Keratinocyte (primary cell): ENCODE measurements around the gene IDH3A. TPM values are rescaled to one million over a fixed set of nuclear protein-coding genes. Genes with fewer than 3 reads are reported as not detected.

Experiments used
- DNase-seq: peaks from one replicate; pipeline ENCODE4 v3.0.0-alpha.2; 2011; ENCODE audit warnings: low read depth, missing footprints, low spot score
- FAIRE-seq: peaks from 2 replicates; lab custom pipeline; 2011; peaks lifted over from hg19 to GRCh38; lab: Jason Lieb, UNC
- H2AFZ ChIP-seq: 2 replicates; pipeline ENCODE4 v1.6.0; 2012; ENCODE audit warnings: low read length, control low read depth, inconsistent platforms; ENCODE audit not compliant: control insufficient read depth
- H3K27ac ChIP-seq: 2 replicates; pipeline ENCODE4 v1.5.1; 2011; ENCODE audit warnings: low read length; ENCODE audit not compliant: control insufficient read depth, insufficient read depth
- H3K27me3 ChIP-seq: 3 replicates; pipeline ENCODE4 v1.6.0; 2011; ENCODE audit warnings: low read length; ENCODE audit not compliant: control insufficient read depth, insufficient read depth; ENCODE audit errors: extremely low read depth
- H3K36me3 ChIP-seq, 2 experiments: 2 replicates in 1 of 2; 3 replicates in 1 of 2; pipeline ENCODE4 v1.5.1; 2011; ENCODE audit warnings: low read length in 2 of 2, mild to moderate bottlenecking in 1 of 2; ENCODE audit not compliant: control insufficient read depth in 2 of 2, insufficient read depth in 2 of 2; ENCODE audit errors: extremely low read depth in 1 of 2
- H3K4me1 ChIP-seq: 3 replicates; pipeline ENCODE4 v1.5.1; 2011; ENCODE audit warnings: low read length; ENCODE audit not compliant: control insufficient read depth, insufficient read depth; ENCODE audit errors: extremely low read depth
- H3K4me2 ChIP-seq: 3 replicates; pipeline ENCODE4 v1.6.0; 2011; ENCODE audit warnings: low read depth, low read length; ENCODE audit not compliant: control insufficient read depth, insufficient read depth; ENCODE audit errors: extremely low read depth
- H3K4me3 ChIP-seq, 3 experiments: fragments of 200-600 bp in 1 of 3; sonication (generic) in 1 of 3; 2 replicates in 2 of 3; 3 replicates in 1 of 3; pipeline ENCODE4 v1.5.1; 2011 to 2016; ENCODE audit warnings: low read length in 3 of 3, mild to moderate bottlenecking in 3 of 3, control low read depth in 2 of 3, inconsistent platforms in 1 of 3, low read depth in 1 of 3, mixed read lengths in 1 of 3, mixed run types in 1 of 3, moderate library complexity in 1 of 3; ENCODE audit not compliant: control insufficient read depth in 2 of 3, insufficient read depth in 2 of 3; ENCODE audit errors: extremely low read depth in 1 of 3
- H3K79me2 ChIP-seq: 2 replicates; pipeline ENCODE4 v1.6.0; 2012; ENCODE audit warnings: low read length; ENCODE audit not compliant: control insufficient read depth, insufficient read depth
- H3K9ac ChIP-seq: 3 replicates; pipeline ENCODE4 v1.6.0; 2011; ENCODE audit warnings: low read length; ENCODE audit not compliant: control insufficient read depth, insufficient read depth; ENCODE audit errors: extremely low read depth
- H3K9me1 ChIP-seq: 3 replicates; pipeline ENCODE4 v1.6.0; 2011; ENCODE audit warnings: low read length; ENCODE audit not compliant: control insufficient read depth, insufficient read depth; ENCODE audit errors: extremely low read depth
- H3K9me3 ChIP-seq: 2 replicates; pipeline ENCODE4 v1.5.1; 2012; ENCODE audit warnings: low read depth, low read length; ENCODE audit not compliant: control insufficient read depth
- H4K20me1 ChIP-seq: 3 replicates; pipeline ENCODE4 v1.6.0; 2011; ENCODE audit warnings: low read length; ENCODE audit not compliant: control insufficient read depth, insufficient read depth; ENCODE audit errors: extremely low read depth
- EZH2 ChIP-seq: IDR thresholded peaks from one replicate; pipeline ENCODE4 v1.6.1; 2012; ENCODE audit warnings: inconsistent platforms, mild to moderate bottlenecking, low read length, moderate library complexity
- dilution Hi-C: fragments of 300-500 bp; cut with MboI; formaldehyde crosslinking; loops from one replicate; pipeline ENCODE4 v1.7.0; 2020; ENCODE audit warnings: low sequenced_read_pairs; ENCODE audit not compliant: extremely low pct_ligation_motif_present
- polyA plus RNA-seq, 5 experiments: library from polyadenylated mRNA; depleted of rRNA in 3 of 5; stranded (reverse) in 3 of 5; stranded (forward) in 1 of 5; unstranded in 1 of 5; fragments of >200 nt; gene quantifications; 1 replicate in 1 of 5; 2 replicates in 3 of 5; 3 replicates in 1 of 5; pipeline versions ENCODE4 v1.2.1 to v1.2.3, GENCODE V29; 2011 to 2012; ENCODE audit warnings: missing spikeins in 2 of 5, low read depth in 1 of 5, low replicate concordance in 1 of 5
- TF ChIP-seq, protein P1 (sequence below), 3 experiments: IDR thresholded peaks in 1 of 3; conservative IDR thresholded peaks in 1 of 3; optimal IDR thresholded peaks in 1 of 3; 2 replicates in 2 of 3; 3 replicates in 1 of 3; pipeline versions ENCODE3 to v1.5.1; 2011; ENCODE audit warnings: low read length in 3 of 3, mild to moderate bottlenecking in 3 of 3, moderate library complexity in 2 of 3, control low read depth in 1 of 3, inconsistent platforms in 1 of 3; ENCODE audit not compliant: insufficient read depth in 2 of 3; ENCODE audit errors: extremely low read depth in 1 of 3

IDH3A gene
- polyA plus RNA-seq, 1 donor (not counting 4 experiments of a cell fraction or from before 2014, with no cell fraction given), result 118 TPM

DNA sequence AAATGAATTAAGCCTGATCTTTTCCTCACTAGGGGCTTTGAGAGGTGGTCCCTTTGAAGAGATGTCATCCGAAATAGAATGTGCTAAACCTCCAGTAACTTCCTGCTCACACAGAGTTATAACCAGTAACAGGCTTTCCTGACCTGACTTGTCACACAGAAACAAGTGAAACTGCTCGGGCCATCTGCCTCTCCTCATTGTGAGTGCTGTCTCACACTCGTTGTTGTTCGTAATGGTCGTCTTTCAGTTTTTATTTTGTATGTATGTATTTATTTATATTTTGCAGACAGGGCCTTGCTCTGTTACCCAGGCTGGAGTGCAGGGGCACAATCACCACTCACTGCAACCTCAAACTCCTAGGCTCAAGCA is 61.2 kb downstream of the IDH3A start:
- H3K9me3 ChIP-seq, result no peaks in the 10 kb centered on the region
- no peaks in the 10 kb centered on the region for H4K20me1 ChIP-seq
- peaks cover 29% of the 10 kb centered on the region for H3K4me1 ChIP-seq
- dilution Hi-C loops, result no loop called here
- no peaks in the 10 kb centered on the region for H3K79me2 ChIP-seq
- TF ChIP-seq EZH2, result no peak
- TF ChIP-seq, protein P1, sequence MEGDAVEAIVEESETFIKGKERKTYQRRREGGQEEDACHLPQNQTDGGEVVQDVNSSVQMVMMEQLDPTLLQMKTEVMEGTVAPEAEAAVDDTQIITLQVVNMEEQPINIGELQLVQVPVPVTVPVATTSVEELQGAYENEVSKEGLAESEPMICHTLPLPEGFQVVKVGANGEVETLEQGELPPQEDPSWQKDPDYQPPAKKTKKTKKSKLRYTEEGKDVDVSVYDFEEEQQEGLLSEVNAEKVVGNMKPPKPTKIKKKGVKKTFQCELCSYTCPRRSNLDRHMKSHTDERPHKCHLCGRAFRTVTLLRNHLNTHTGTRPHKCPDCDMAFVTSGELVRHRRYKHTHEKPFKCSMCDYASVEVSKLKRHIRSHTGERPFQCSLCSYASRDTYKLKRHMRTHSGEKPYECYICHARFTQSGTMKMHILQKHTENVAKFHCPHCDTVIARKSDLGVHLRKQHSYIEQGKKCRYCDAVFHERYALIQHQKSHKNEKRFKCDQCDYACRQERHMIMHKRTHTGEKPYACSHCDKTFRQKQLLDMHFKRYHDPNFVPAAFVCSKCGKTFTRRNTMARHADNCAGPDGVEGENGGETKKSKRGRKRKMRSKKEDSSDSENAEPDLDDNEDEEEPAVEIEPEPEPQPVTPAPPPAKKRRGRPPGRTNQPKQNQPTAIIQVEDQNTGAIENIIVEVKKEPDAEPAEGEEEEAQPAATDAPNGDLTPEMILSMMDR (optimal IDR thresholded peaks at IDR 0.05 in 1 of 3, IDR thresholded peaks at IDR 0.05 in 1 of 3, conservative IDR thresholded peaks at IDR 0.05 in 1 of 3; ENCODE audit: extremely low read depth in 1 of 3, insufficient read depth in 2 of 3, low read length in 3 of 3), result no peak
- no peak for DNase-seq
- no peak overlapping the region for H3K27ac ChIP-seq
- no peaks in the 10 kb centered on the region for H3K36me3 ChIP-seq
- no peak overlapping the region for H3K4me3 ChIP-seq
- no peak overlapping the region for H2AFZ ChIP-seq
- FAIRE-seq, result peak; percentile 26
- H3K27me3 ChIP-seq, result peaks cover 8% of the 10 kb centered on the region
- no peak overlapping the region for H3K9ac ChIP-seq
- no peak overlapping the region for H3K4me2 ChIP-seq
- H3K9me1 ChIP-seq, result no peaks in the 10 kb centered on the region

DNA sequence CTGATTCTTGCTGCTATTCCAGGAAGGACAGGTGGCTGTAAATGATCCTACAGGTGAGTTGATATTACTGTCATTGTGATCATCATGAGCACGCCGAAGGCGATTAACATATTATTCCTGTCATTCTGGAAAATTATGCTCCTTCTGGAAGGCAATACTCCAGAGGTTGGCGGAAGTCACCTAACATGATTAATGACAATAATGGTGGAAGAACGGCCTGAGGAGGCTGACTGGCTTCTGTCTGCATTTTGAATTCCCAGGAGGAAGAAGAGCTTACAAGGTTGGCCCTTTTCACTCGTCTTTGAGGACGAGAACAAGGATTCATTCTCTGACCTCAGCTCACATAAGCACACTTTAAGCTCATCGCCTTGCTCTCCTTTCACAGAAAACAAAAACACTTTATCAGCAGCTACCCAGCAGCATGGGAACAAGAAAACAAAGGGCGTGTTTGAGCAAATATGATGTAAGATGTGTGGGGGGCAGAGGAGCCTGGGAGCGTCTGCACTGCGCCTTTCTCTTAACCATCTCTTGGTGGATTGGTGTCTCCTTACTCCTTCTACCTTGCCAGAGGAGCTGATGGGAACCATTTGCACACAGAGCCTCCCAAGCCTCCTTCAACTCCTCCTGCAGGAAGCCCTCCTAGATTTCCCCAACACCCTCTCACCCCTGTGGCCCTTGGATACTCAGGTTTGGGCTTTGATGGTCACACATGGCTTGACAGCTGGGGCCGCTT is 62.2 kb downstream of the IDH3A start:
- no peak for FAIRE-seq
- Histone ChIP-seq H4K20me1 (no peaks in the 10 kb centered on the region), H3K4me2 (no peak overlapping the region), H2AFZ (no peak overlapping the region), H3K9me3 (no peaks in the 10 kb centered on the region), H3K36me3 (no peaks in the 10 kb centered on the region), H3K4me3 (no peak overlapping the region), H3K9ac (no peak overlapping the region), H3K79me2 (no peaks in the 10 kb centered on the region), H3K27me3 (peaks cover 8% of the 10 kb centered on the region), H3K27ac (no peak overlapping the region), H3K9me1 (no peaks in the 10 kb centered on the region), H3K4me1 (peaks cover 30% of the 10 kb centered on the region)
- no peak for DNase-seq
- TF ChIP-seq, protein P1 (optimal IDR thresholded peaks at IDR 0.05 in 1 of 3, IDR thresholded peaks at IDR 0.05 in 1 of 3, conservative IDR thresholded peaks at IDR 0.05 in 1 of 3; ENCODE audit: extremely low read depth in 1 of 3, insufficient read depth in 2 of 3, low read length in 3 of 3), result no peak
- no peak for TF ChIP-seq EZH2
- dilution Hi-C loops, result no loop called here
